Measurements from ENCODE around the gene DYNLT4.

DYNLT4 gene

DNA sequence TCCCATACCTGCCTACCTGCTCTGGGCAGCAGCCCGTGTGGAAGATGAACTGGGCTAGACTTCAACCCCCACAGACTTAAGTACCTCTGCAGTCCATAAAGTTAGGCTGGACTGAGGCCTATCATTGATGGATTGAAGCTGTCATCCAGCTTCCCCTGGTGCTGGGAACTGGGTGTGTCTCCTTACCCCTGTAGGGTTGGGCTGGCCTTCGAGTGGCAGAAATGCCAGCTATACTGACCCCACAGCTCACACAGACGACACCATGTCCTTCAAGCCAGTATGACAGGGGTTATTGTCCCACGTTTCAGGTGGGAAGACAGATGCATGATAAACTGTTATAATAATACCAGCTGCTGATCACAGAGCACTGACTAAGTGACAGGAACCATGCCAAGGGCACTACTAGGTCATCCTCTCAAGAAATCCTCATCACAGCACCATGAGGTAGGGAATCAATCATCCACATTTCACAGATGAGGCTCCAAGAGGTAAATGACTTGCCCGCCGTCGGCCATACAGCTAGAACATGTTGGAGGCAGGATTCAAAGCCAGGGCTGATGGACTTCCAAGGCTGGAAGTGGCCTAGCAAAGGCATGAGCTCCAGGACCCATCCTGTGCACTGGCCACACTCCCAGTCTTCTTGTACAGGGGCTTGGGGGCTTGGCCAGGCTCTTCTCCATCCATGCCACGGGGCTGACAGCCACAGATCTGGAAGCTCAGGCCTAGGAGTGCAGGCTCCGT is 18.9 kb downstream of the DYNLT4 start, which contains the start of gene BEST4:
BEST4 (minus strand) TSS at position 51 of the 741 bp plus-strand sequence. CDS start 465 bp downstream, outside the sequence.
- peaks cover 27% of the 10 kb centered on the region for H3K4me1 Mint-ChIP-seq
- no peaks in the 10 kb centered on the region for H3K9me3 Mint-ChIP-seq
- H3K27me3 Mint-ChIP-seq = no peaks in the 10 kb centered on the region
- no peaks in the 10 kb centered on the region for H3K36me3 Mint-ChIP-seq
- H3K27ac Mint-ChIP-seq = peak within 1 kb of the TSS; percentile 41
- no peak within 1 kb of the TSS for H3K4me3 Mint-ChIP-seq

DNA sequence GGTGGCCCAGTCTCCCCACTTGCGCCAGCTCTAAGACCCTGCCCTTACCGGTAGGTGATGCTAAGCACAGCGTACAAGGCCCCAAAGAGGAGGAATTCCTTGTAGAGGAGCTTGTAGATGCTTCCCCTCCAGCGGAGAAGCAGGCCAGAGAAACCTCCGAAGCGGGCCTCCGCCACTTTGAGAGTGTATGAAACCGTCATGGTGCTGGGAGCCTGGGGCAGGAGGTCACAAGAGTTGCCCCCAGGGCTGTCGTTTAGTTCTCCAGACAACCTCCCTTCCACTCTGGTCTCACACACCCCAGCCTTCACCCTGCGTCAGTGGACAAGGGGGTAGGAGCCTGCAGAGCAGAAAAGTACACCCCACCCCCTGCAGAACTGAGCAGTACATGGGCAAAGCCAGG is 19.6 kb downstream of the DYNLT4 start:
- no peak overlapping the region for H3K27ac Mint-ChIP-seq
- no peak overlapping the region for H3K4me3 Mint-ChIP-seq
- H3K4me1 Mint-ChIP-seq = peaks cover 29% of the 10 kb centered on the region
- H3K27me3 Mint-ChIP-seq = no peaks in the 10 kb centered on the region
- H3K36me3 Mint-ChIP-seq = no peaks in the 10 kb centered on the region
- H3K9me3 Mint-ChIP-seq = no peaks in the 10 kb centered on the region

DNA sequence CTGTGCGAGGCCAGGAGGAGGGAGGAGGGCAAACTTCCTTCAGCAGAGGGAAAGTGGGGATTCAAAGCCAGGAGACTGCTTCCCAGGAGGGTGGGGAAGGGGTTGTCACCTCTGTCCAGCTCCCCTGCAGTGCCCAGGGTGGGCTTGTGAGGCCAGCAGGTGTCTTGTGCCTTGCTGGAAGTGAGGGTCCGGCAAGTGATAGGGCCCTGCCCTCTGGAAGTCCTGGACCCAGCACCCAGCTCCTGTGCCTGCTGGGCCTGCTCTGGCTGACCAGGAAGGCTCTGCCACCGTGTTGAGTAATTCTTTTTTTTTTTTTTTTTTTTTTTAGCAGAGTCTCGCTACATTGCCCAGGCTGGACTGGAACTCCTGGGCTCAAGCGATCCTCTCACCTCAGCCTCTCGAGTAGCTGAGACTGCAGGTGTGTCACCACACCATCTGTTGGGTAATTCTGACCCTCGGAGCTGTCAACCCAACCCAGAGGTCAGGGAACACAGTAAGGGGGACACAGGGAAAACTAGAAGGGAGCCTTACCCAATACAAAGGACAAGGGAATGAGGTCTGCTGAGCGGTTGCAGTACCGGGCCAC is 20.2 kb downstream of the DYNLT4 start:
- peak overlapping the region; percentile 80 for H3K27ac Mint-ChIP-seq

DNA sequence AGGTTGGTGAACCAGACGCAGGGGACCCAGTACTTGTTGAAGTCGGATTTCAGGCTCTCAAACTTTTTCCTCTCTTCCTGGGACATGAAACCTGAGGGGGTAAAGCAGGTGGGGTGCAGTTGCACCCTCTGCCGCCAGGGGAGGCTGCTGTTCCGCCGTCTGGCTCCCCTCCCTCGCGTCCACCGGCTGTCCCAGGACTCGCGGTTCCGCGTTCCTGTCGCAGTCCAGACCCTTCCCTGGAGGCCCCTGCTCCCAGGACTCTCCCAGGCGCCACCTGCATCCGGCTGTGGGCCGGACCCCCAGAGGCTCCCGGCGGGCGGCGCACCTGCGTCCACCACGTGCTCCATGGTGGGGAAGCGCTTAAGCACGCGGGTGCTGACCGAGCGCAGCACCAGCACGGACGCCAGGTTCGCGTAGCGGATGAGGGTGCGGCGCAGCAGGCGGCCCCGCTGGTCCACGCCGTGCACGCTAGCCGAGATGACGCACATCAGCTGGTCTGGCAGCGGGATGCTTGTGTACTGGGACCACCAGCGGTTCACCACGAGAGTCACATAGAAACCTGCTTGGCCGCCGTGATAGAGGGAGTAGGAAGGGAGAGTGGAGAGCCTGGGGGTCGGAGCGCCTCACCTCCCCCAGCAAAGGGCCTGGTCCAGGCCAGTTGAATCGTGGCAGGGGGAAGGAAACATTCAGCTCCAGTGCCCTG is 20.9 kb downstream of the DYNLT4 start:
- peak overlapping the region; percentile 84 for H3K4me3 Mint-ChIP-seq

More for the DNA sequence above, 20.2 kb downstream of the DYNLT4 start:
- Mint-ChIP-seq H3K4me3 (peak overlapping the region; percentile 84), H3K36me3 (no peaks in the 10 kb centered on the region), H3K9me3 (no peaks in the 10 kb centered on the region), H3K27me3 (no peaks in the 10 kb centered on the region), H3K4me1 (peaks cover 29% of the 10 kb centered on the region)

DNA sequence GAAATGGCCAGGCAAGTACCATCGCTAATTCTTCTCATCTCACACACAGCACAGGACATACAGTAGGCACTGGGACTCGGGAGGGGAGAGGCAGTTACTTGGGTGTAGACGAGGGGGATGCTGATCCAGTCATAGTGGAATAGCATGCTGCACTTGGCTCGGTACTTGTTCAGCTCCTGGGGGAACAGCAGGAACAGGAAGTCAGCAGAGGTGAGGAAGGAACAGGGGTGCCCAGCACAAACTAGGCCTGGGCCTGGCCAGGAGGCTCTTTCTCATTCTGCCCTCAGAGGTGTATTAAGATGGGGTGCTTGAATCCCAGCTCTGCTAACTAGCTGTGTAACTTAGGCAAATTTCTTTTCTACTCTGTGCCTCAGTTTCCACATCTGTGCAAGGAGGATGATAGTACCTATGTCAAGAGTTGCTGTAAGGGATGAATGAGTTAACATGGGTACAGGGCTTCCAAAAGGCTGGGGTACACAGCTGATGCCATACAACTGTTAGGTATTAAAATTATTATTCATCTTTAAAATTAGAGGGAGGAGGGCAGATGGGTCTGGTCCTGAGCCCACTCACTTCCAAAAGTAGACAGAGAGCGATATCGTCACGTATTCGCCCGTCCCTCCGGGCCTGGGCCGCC is 21.5 kb downstream of the DYNLT4 start:
- peak overlapping the region; percentile 59 for H3K27ac Mint-ChIP-seq
- peak overlapping the region; percentile 84 for H3K4me3 Mint-ChIP-seq
- peaks cover 5% of the 10 kb centered on the region for H3K36me3 Mint-ChIP-seq
- H3K27me3 Mint-ChIP-seq = no peaks in the 10 kb centered on the region
- no peaks in the 10 kb centered on the region for H3K9me3 Mint-ChIP-seq
- peaks cover 37% of the 10 kb centered on the region for H3K4me1 Mint-ChIP-seq

More for the DNA sequence above, 20.9 kb downstream of the DYNLT4 start:
- Mint-ChIP-seq H3K27ac (peak overlapping the region; percentile 80), H3K36me3 (peaks cover 2% of the 10 kb centered on the region), H3K4me1 (peaks cover 34% of the 10 kb centered on the region), H3K9me3 (no peaks in the 10 kb centered on the region), H3K27me3 (no peaks in the 10 kb centered on the region)

DNA sequence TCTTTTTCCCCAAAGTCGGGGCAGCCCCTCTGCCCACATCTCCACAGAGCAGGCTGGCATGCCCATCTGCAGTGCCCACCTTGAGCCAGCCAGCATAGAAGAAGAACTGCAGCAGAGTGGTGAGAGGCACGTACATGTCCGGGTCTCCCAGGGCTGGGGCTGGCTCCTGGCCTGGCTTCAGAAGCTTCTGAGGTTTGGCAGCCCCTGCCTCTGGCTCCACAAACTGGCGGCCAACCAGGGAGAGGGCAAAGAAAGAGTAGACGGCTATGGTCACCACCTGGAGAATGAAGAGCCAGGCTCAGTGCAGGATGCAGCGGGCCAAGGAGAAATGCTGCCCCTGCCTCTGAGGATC is 22.1 kb downstream of the DYNLT4 start:
- Mint-ChIP-seq H3K4me1 (peaks cover 42% of the 10 kb centered on the region), H3K36me3 (peaks cover 10% of the 10 kb centered on the region), H3K4me3 (peak overlapping the region; percentile 84), H3K27me3 (no peaks in the 10 kb centered on the region), H3K9me3 (no peaks in the 10 kb centered on the region), H3K27ac (peak overlapping the region; percentile 76)

DNA sequence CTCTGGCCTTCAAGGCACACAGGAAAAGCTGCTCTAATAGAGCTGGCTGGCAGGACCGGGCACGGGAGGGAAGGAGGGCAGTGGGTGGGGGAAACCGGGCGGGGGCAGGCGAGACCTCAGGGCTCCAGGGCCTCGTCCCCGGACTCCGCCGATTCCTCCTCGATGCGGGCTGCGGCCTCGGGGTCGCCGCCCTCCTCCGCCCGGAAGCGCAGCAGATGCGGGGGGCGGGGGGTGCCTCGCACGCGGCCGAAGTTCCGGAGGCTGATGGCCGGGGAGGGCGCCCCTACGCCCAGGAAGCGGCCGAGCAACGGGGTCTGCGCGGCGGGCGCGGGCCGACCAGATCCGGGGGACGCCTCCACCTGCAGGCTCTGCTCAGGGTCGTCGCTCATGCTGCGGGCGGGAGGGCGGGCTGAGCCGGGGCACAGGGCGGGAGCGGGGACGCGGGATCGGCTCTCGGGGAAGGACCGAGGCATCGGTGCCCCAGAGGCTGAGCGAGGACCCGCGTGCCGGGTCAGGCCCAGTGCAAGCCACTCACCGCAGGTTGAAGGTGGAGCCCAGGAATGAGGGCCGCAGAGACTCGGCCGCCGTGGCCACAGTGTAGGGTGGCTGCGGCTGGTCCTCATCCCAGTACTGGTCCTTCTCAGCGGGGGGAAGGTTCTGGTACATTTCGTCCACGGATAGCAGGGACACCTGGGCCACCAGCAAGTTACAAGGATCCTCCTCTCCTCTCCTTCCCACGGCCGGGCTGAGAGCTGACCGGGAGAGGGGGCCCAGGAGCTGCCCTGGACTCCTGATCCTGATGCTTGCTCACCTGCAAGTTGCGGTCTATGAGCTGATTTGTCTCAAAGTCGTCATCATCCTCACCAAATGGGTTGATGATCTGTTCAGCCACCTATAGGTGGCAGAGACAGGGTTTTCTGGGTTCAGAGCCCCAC is 22.8 kb downstream of the DYNLT4 start:
- H3K9me3 Mint-ChIP-seq = no peaks in the 10 kb centered on the region
- H3K36me3 Mint-ChIP-seq = peaks cover 12% of the 10 kb centered on the region
- no peaks in the 10 kb centered on the region for H3K27me3 Mint-ChIP-seq
- H3K4me3 Mint-ChIP-seq = peak overlapping the region; percentile 84
- H3K4me1 Mint-ChIP-seq = peaks cover 43% of the 10 kb centered on the region
- H3K27ac Mint-ChIP-seq = peak overlapping the region; percentile 76

DNA sequence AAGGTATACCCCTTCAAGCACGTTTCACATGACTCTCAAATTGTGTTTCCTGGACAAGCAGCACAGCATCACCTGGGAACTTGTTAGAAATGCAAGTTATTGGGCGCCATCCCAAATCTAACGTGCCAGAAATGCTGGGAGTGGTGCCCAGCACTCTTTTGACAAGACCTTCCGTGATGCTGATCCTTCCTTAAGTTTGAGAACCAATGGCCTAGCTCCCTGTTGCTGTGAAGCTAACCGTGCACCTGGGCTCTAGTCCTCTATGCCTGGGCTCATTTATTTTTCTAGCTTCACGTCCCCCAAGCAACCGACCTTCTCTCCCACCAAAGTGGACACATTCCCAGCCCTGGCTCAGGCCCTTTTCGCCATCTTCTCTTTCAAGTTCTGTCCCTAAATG is 23.5 kb downstream of the DYNLT4 start:
- Mint-ChIP-seq H3K4me3 (peak overlapping the region; percentile 56), H3K9me3 (no peaks in the 10 kb centered on the region), H3K36me3 (peaks cover 17% of the 10 kb centered on the region), H3K27ac (peak overlapping the region; percentile 4), H3K4me1 (peaks cover 49% of the 10 kb centered on the region), H3K27me3 (no peaks in the 10 kb centered on the region)

DNA sequence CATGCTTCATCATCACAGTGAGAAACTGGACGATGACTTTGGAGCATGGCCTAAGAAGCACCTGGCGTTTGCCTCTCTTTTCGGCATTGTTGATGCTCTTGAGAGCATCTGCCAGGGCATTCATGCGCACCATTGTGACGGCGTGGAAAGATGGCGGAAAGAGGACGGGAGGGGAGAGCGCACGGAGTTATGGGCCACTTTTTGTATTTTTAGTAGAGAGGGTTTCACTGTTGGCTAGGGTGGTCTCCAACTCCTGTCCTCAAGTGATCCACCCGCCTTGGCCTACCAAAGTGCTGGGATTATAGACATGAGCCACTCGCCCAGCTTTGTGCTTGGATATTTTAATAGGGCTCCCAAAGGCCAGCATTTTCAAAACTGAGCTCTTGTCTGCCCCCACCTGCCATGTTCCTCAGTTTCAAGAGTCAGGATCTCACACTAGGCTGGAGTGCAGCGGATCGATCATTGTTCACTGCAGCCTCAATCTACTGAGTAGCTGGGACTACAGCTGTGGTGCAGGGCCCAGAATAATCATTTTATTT is 26.5 kb downstream of the DYNLT4 start:
- H3K9me3 Mint-ChIP-seq = no peaks in the 10 kb centered on the region
- peak overlapping the region; percentile 68 for H3K4me3 Mint-ChIP-seq

DNA sequence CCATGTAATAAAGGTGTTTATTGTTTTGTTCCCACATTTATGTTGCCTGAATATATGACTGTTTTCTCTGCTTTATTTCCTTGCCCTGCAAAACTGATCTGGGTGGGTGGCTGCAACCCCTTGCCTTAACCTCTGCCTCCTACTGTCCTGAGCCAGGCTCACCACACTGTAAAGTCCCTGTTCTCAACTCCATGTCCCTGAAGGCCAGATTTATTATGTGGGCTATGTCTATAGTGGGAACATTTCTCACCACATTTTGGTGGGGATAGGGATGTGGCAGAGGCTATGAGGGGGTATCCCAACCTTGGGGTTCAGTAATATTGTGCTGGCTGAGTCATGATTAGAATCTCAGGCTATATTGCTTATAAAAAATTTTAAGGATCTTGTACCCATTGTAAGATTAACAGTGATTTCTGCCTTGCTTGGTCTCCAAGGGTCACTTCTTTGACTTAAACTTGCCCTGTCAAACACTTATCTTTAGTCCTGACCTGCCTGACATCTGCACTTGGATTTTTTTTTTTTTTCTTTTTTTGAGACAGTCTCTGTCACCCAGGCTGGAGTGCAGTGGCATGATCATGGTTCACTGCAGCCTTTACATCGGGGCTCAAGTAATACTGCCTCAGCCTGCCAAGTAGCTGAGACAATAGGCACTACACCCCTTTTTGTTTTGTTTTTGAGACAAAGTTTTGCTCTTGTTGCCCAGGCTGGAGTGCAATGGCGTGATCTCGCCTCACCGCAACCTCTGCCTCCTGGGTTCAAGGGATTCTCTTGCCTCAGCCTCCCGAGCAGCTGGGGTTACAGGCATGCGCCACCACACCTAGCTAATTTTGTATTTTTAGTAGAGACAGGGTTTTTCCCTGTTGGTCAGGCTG is 28.2 kb downstream of the DYNLT4 start:
- H3K27me3 Mint-ChIP-seq = no peaks in the 10 kb centered on the region
- H3K36me3 Mint-ChIP-seq = peaks cover 38% of the 10 kb centered on the region
- H3K9me3 Mint-ChIP-seq = no peaks in the 10 kb centered on the region
- peak overlapping the region; percentile 84 for H3K27ac Mint-ChIP-seq
- H3K4me3 Mint-ChIP-seq = peak overlapping the region; percentile 97
- peaks cover 51% of the 10 kb centered on the region for H3K4me1 Mint-ChIP-seq

More for the DNA sequence above, 26.5 kb downstream of the DYNLT4 start:
- no peaks in the 10 kb centered on the region for H3K27me3 Mint-ChIP-seq
- peak overlapping the region; percentile 68 for H3K27ac Mint-ChIP-seq
- H3K4me1 Mint-ChIP-seq = peaks cover 53% of the 10 kb centered on the region
- H3K36me3 Mint-ChIP-seq = peaks cover 38% of the 10 kb centered on the region

DNA sequence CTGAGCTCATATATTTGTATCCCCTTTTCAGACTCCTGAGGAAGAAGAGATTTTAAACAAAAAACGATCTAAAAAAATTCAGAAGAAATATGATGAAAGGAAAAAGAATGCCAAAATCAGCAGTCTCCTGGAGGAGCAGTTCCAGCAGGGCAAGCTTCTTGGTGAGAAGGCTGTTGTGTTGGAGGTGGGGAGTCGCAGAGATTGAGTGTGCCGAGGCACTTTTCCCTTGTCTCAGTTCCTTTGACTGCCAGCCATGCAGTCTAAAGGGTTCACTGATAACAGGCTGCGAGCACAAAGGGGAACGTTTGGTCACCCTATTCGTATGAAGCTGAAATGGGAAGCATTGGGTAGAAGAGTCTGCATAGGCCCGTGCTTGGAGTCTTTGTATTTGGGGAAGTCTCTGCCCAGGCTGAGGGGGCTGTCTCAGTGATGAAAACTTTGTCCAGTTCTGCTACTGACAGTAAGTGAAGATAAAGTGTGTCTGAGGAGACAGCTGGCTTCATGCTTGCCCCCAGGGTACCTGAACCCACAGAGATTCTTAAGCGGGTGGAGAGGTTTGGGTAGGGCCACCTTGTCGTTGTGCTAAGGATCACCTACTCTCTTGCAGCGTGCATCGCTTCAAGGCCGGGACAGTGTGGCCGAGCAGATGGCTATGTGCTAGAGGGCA is 29.0 kb downstream of the DYNLT4 start:
- Mint-ChIP-seq H3K4me3 (peak overlapping the region; percentile 97), H3K27ac (peak overlapping the region; percentile 95), H3K9me3 (no peaks in the 10 kb centered on the region), H3K36me3 (peaks cover 38% of the 10 kb centered on the region), H3K27me3 (no peaks in the 10 kb centered on the region), H3K4me1 (peaks cover 45% of the 10 kb centered on the region)

DNA sequence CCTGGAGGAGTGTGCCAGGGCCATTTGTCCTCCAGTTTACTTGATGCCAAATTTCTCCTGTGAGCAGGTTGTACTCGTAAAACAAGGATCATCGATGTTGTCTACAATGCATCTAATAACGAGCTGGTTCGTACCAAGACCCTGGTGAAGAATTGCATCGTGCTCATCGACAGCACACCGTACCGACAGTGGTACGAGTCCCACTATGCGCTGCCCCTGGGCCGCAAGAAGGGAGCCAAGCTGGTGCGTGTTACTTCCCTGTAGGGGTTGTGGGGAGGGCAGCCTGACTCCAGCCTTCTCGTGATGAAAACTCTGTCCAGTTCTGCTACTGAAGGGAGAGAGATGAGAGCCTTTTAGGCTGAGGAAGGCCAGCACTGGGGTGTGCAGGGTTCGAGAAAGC is 29.6 kb downstream of the DYNLT4 start:
- peak overlapping the region; percentile 95 for H3K27ac Mint-ChIP-seq
- peaks cover 44% of the 10 kb centered on the region for H3K4me1 Mint-ChIP-seq
- H3K4me3 Mint-ChIP-seq = peak overlapping the region; percentile 97
- H3K36me3 Mint-ChIP-seq = peaks cover 38% of the 10 kb centered on the region
- H3K9me3 Mint-ChIP-seq = no peaks in the 10 kb centered on the region
- H3K27me3 Mint-ChIP-seq = no peaks in the 10 kb centered on the region

DNA sequence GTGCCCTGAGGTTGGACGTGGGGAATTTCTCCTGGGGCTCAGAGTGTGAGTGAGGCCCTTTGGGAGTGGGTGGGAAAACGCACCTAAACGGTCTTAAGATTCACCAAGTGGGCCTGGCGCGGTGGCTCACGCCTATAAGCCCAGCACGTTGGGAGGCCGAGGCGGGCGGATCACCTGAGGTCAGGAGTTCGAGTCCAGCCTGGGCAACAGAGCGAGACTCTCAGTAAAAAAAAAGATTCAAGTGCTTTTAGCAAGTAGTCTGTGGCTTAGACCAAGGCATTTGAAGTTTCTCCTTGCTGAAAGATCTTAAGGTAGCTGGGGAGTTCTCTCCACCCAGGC is 30.5 kb downstream of the DYNLT4 start:
- H3K9me3 Mint-ChIP-seq = no peaks in the 10 kb centered on the region
- peak overlapping the region; percentile 97 for H3K4me3 Mint-ChIP-seq
- no peaks in the 10 kb centered on the region for H3K27me3 Mint-ChIP-seq
- peak overlapping the region; percentile 99 for H3K27ac Mint-ChIP-seq
- H3K36me3 Mint-ChIP-seq = peaks cover 38% of the 10 kb centered on the region
- peaks cover 44% of the 10 kb centered on the region for H3K4me1 Mint-ChIP-seq

Measured in activated naive CD4-positive, alpha-beta T cell treated with anti-CD3 and anti-CD28 coated beads, Interleukin-2, amount 50 U/mL, for 24 hours (primary cell).